ENCODE measurements around the gene VPS18.

Gene VPS18

GRCh38 chr15:40925495-40925862 lies 31.2 kb downstream of the VPS18 start:
- DNase-seq: no peak

GRCh38 chr15:40925863-40926658 lies 31.8 kb downstream of the VPS18 start:
- DNase-seq: peak; percentile 50

- peak; percentile 11 for DNase-seq
Observed at GRCh38 chr15:40926659-40927494, 32.6 kb downstream of the VPS18 start.

- DNase-seq: peak; percentile 41
Observed at GRCh38 chr15:40927495-40927872, 33.2 kb downstream of the VPS18 start.

GRCh38 chr15:40927873-40928806 lies 33.9 kb downstream of the VPS18 start:
- peak; percentile 48 for DNase-seq

DNA sequence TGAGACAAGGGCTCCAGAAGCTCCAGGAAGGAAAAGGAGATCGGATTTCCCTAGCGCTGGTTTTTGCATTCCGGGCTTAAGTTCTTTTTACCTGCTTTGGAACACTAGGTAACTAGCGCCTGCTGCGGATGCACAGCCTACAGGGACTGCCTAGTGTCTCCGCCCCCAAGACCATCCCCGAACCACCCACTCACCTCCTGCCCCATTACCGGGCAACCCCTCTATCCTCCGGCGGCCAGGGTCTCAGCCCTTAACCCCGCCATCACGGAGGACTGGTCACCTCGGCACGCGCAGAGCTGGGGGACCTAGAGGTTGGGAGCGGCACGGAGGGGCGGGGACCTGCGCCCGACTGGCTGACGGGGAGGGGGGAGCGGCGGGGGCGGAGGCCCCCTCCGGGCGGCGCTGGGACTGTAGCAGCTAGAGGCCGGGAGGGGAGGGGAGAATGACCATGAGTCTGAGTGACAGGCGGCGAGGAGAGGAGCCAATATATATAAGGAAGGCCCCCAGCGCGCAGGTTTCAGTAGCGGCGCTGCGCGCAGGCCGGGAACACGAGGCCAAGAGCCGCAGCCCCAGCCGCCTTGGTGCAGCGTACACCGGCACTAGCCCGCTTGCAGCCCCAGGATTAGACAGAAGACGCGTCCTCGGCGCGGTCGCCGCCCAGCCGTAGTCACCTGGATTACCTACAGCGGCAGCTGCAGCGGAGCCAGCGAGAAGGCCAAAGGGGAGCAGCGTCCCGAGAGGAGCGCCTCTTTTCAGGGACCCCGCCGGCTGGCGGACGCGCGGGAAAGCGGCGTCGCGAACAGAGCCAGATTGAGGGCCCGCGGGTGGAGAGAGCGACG lies 34.8 kb downstream of the VPS18 start, which contains the start of gene DLL4:
TSS of gene DLL4 (plus strand) at position 520 of the 839 bp plus-strand sequence. CDS start 329 bp downstream, outside the sequence.
- peak; percentile 75 for DNase-seq

GRCh38 chr15:40929660-40930429 lies 35.6 kb downstream of the VPS18 start:
- DNase-seq: peak; percentile 79

GRCh38 chr15:40930430-40931299 lies 36.4 kb downstream of the VPS18 start:
- peak; percentile 57 for DNase-seq

GRCh38 chr15:40931300-40932142 lies 37.3 kb downstream of the VPS18 start:
- DNase-seq: no peak

DNA sequence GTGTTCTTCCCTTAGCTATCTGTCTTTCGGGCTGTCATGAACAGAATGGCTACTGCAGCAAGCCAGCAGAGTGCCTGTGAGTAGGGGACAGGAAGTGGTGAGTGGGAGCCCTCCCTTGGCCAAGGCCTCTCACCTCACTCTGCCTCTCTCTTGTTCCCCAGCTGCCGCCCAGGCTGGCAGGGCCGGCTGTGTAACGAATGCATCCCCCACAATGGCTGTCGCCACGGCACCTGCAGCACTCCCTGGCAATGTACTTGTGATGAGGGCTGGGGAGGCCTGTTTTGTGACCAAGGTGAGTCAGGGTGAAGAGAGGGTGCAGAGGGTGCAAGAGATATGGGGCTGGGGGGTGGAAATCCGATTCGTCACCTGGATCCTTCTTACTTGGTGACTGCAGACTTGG lies 37.9 kb downstream of the VPS18 start:
- no peak for DNase-seq

- DNase-seq: no peak
Observed at GRCh38 chr15:40932649-40933516, 38.6 kb downstream of the VPS18 start.

- DNase-seq: no peak
Observed at GRCh38 chr15:40933517-40933902, 39.3 kb downstream of the VPS18 start.

DNA sequence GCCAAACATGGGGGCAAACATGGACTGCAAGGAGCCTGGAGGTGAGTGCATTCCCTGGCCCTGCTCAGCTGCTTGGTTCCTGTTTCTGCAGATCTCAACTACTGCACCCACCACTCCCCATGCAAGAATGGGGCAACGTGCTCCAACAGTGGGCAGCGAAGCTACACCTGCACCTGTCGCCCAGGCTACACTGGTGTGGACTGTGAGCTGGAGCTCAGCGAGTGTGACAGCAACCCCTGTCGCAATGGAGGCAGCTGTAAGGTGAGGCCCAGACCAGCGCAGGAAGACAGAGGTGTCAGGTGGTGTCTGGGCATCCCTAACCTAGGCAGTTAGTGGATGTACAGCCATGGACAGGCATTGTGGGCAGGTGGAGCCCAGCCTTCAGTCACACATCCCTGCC lies 40.2 kb downstream of the VPS18 start:
- no peak for DNase-seq

GRCh38 chr15:40936234-40936708 lies 42.0 kb downstream of the VPS18 start:
- DNase-seq: no peak

GRCh38 chr15:40936709-40937666 lies 42.7 kb downstream of the VPS18 start:
- no peak for DNase-seq

DNA sequence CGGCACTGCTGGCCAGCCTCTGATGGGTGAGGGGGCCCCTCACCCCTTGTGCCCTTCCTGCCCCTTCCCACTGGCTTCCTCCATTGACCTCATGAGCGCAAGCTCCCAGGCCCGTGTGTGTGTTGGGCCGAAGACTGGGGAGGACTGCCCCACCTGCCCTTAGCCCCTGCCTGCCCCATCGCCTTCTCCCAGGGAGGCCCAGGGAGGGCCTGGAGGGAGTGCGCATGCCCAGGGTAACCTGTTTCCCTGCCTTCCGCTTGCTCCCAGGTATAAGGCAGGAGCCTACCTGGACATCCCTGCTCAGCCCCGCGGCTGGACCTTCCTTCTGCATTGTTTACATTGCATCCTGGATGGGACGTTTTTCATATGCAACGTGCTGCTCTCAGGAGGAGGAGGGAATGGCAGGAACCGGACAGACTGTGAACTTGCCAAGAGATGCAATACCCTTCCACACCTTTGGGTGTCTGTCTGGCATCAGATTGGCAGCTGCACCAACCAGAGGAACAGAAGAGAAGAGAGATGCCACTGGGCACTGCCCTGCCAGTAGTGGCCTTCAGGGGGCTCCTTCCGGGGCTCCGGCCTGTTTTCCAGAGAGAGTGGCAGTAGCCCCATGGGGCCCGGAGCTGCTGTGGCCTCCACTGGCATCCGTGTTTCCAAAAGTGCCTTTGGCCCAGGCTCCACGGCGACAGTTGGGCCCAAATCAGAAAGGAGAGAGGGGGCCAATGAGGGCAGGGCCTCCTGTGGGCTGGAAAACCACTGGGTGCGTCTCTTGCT lies 43.7 kb downstream of the VPS18 start:
- DNase-seq: no peak
